ENCODE data around the gene PCSK6. TPM values are rescaled to one million over a fixed set of nuclear protein-coding genes. Genes with fewer than 3 reads are reported as not detected.

The PCSK6 gene
- total RNA-seq, 1 donor from 2014 or later: 1.9 TPM

Other genes starting within 250 kb of the PCSK6 start
- gene CHSY1, start 237.7 kb downstream of the PCSK6 start, total RNA-seq: 50.5 and 52.2 TPM in 2 replicates
- gene SELENOS, start 212.2 kb downstream of the PCSK6 start, total RNA-seq: 39.2 and 40.5 TPM in 2 replicates
- gene SNRPA1, start 194.5 kb downstream of the PCSK6 start, total RNA-seq: 189 and 197 TPM in 2 replicates
- 40.4 and 42.6 TPM in 2 replicates for gene TM2D3, start 162.7 kb upstream of the PCSK6 start, total RNA-seq
- 14.1 and 14.5 TPM in 2 replicates for gene TARS3, start 234.8 kb upstream of the PCSK6 start, total RNA-seq